Cardiac muscle cell (in vitro differentiated cells and primary cell): ENCODE data around the gene MLF1. TPM values are rescaled to one million over a fixed set of nuclear protein-coding genes. Genes with fewer than 3 reads are reported as not detected.

ENCODE experiments used
- DNase-seq, 2 donors: peaks; one replicate each; pipeline versions ENCODE4 v3.0.0 to v3.0.0-alpha.2; 2010 to 2017; ENCODE audit warnings: low read depth in 1 of 2, low spot score in 1 of 2
- H3K27ac ChIP-seq: fragments of 200-600 bp; sonication (generic); 2 replicates; pipeline ENCODE4 v1.5.1; 2016
- H3K27me3 ChIP-seq: fragments of 200-600 bp; sonication (generic); 2 replicates; pipeline ENCODE4 v1.6.0; 2016; ENCODE audit warnings: control low read depth
- H3K36me3 ChIP-seq: fragments of 200-600 bp; sonication (generic); 2 replicates; pipeline ENCODE4 v1.5.1; 2016; ENCODE audit warnings: control low read depth
- H3K4me1 ChIP-seq: fragments of 200-600 bp; sonication (generic); 2 replicates; pipeline ENCODE4 v1.8.1; 2017; ENCODE audit warnings: low read depth, mild to moderate bottlenecking, mixed run types
- H3K4me3 ChIP-seq: fragments of 200-600 bp; sonication (generic); 2 replicates; pipeline ENCODE4 v1.5.1; 2016; ENCODE audit warnings: mild to moderate bottlenecking
- H3K9me3 ChIP-seq: fragments of 200-600 bp; sonication (generic); 2 replicates; pipeline ENCODE4 v1.5.1; 2017; ENCODE audit warnings: low read depth, mild to moderate bottlenecking, control low read depth
- polyA plus RNA-seq: library from polyadenylated mRNA; unstranded; fragments of >200 nt; fragmentation: Nextera tagmentation; extraction: Ambion mirVana; gene quantifications from 2 replicates; pipeline ENCODE4 v1.2.1, GENCODE V29; 2016
- total RNA-seq: library from RNA; depleted of rRNA; stranded (reverse); fragments of >200 nt; gene quantifications from 2 replicates; pipeline ENCODE4 v1.2.3, GENCODE V29; 2016
- TF ChIP-seq, protein P1 (sequence below): IDR thresholded peaks from 2 replicates; pipeline ENCODE4 v1.5.1; 2012; ENCODE audit warnings: low read depth, mild to moderate bottlenecking, low read length

MLF1 gene
- total and polyA plus RNA-seq, 2 experiments from 2014 or later = 121 to 210 TPM

DNA sequence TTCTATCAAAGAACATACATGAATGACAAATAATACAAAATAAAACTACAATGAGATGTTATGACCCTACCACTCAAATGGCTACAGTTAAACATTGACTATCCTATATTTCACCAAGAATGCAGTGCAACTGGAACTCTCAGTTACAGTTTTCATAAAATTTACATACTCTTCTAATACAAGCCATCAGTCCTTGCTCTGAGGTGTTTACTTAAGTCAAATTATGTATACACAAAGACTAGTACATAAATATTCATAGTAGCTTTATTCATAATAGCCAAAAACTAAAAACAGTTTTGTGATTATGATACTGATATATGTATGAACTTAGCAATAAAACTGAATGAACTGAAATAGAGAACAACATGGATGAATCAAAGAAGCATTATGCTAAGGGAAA is 19.2 kb downstream of the MLF1 start:
- DNase-seq = no peak
- TF ChIP-seq, protein P1, sequence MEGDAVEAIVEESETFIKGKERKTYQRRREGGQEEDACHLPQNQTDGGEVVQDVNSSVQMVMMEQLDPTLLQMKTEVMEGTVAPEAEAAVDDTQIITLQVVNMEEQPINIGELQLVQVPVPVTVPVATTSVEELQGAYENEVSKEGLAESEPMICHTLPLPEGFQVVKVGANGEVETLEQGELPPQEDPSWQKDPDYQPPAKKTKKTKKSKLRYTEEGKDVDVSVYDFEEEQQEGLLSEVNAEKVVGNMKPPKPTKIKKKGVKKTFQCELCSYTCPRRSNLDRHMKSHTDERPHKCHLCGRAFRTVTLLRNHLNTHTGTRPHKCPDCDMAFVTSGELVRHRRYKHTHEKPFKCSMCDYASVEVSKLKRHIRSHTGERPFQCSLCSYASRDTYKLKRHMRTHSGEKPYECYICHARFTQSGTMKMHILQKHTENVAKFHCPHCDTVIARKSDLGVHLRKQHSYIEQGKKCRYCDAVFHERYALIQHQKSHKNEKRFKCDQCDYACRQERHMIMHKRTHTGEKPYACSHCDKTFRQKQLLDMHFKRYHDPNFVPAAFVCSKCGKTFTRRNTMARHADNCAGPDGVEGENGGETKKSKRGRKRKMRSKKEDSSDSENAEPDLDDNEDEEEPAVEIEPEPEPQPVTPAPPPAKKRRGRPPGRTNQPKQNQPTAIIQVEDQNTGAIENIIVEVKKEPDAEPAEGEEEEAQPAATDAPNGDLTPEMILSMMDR = no peak
- Histone ChIP-seq H3K27ac (no peak overlapping the region), H3K9me3 (no peaks in the 10 kb centered on the region), H3K36me3 (peaks cover 19% of the 10 kb centered on the region), H3K27me3 (no peaks in the 10 kb centered on the region), H3K4me3 (no peak overlapping the region), H3K4me1 (no peaks in the 10 kb centered on the region)

DNA sequence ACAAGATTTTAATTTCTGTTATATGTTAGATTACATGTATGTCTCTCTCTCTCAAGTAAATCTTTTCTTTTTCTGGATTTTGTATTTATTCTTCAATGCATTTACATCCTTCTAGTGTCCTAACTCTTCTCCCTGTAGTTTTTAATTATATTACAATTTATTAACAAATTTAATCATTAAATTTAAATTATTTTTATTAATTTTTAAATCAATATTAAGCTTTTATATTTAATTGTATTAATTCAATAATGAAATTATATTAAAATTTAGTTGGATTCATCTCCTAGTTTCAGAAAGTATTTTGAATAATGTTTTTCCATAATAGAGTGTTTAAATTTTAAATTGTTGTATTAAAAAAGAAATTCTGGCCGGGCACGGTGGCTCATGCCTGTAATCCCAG is 29.8 kb downstream of the MLF1 start:
- H3K27me3 ChIP-seq = no peaks in the 10 kb centered on the region
- H3K36me3 ChIP-seq = peaks cover 78% of the 10 kb centered on the region
- no peak overlapping the region for H3K4me3 ChIP-seq
- H3K4me1 ChIP-seq = no peaks in the 10 kb centered on the region
- no peak for DNase-seq
- H3K27ac ChIP-seq = no peak overlapping the region
- H3K9me3 ChIP-seq = no peaks in the 10 kb centered on the region
- TF ChIP-seq, protein P1 = no peak

GRCh38 chr3:158602227-158602626 is 31.2 kb downstream of the MLF1 start:
- Histone ChIP-seq H3K4me3 (no peak overlapping the region), H3K9me3 (no peaks in the 10 kb centered on the region), H3K27me3 (no peaks in the 10 kb centered on the region), H3K36me3 (peaks cover 77% of the 10 kb centered on the region), H3K27ac (no peak overlapping the region), H3K4me1 (no peaks in the 10 kb centered on the region)
- TF ChIP-seq, protein P1 = no peak
- DNase-seq = no peak

GRCh38 chr3:158617982-158618875 is 47.2 kb downstream of the MLF1 start:
- DNase-seq = no peak
- no peaks in the 10 kb centered on the region for H3K9me3 ChIP-seq
- no peaks in the 10 kb centered on the region for H3K27me3 ChIP-seq
- TF ChIP-seq, protein P1 = no peak
- H3K36me3 ChIP-seq = no peaks in the 10 kb centered on the region
- no peak overlapping the region for H3K27ac ChIP-seq
- H3K4me3 ChIP-seq = no peak overlapping the region
- no peaks in the 10 kb centered on the region for H3K4me1 ChIP-seq

DNA sequence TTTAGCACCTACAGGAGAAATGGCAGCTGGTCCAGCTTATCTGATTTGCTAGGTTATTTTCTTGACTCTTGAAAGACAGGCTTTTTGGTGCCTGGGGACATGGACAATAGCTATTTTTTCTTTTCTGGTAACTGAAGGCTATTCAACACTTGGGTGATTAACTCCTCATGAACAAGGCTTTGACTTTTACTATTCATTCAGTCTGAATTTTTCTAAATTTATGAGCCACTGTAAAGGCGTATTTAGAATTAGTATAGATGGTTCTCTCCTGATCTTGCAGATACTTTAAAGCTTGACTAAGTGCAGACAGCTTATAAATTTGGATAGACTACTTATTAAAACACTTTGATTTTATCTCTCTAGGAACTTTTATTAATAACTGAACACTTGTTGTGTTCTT is 54.9 kb downstream of the MLF1 start:
- Histone ChIP-seq H3K9me3 (no peaks in the 10 kb centered on the region), H3K36me3 (no peaks in the 10 kb centered on the region), H3K27me3 (no peaks in the 10 kb centered on the region), H3K4me1 (no peaks in the 10 kb centered on the region), H3K4me3 (no peak overlapping the region), H3K27ac (no peak overlapping the region)
- no peak for DNase-seq
- TF ChIP-seq, protein P1 = no peak
